Mesothelial cell of epicardium (in vitro differentiated cells): ENCODE measurements around the gene KCNT1. TPM values are rescaled to one million over a fixed set of nuclear protein-coding genes. Genes with fewer than 3 reads are reported as not detected.

ENCODE experiments used
- DNase-seq, 2 experiments: peaks; one replicate each; pipeline ENCODE4 v3.0.0; 2021; ENCODE audit warnings: low spot score in 2 of 2; ENCODE audit not compliant: unreplicated experiment in 2 of 2
- H3K27ac Mint-ChIP-seq: 2 replicates; pipeline ENCODE4 v1.8.0; 2021; ENCODE audit warnings: mixed read lengths
- H3K27me3 Mint-ChIP-seq: 2 replicates; pipeline ENCODE4 v1.8.0; 2021; ENCODE audit warnings: low read depth, mixed read lengths
- H3K36me3 Mint-ChIP-seq: 2 replicates; pipeline ENCODE4 v1.8.0; 2021; ENCODE audit warnings: mixed read lengths
- H3K4me1 Mint-ChIP-seq: 2 replicates; pipeline ENCODE4 v1.8.0; 2021; ENCODE audit warnings: mixed read lengths
- H3K4me3 Mint-ChIP-seq: 2 replicates; pipeline ENCODE4 v1.8.0; 2021; ENCODE audit warnings: mild to moderate bottlenecking, moderate library complexity, mixed read lengths
- H3K9me3 Mint-ChIP-seq: 2 replicates; pipeline ENCODE4 v1.8.0; 2021; ENCODE audit warnings: mixed read lengths
- CTCF ChIP-seq: fragments of 200-600 bp; sonication (generic); IDR thresholded peaks from one replicate; pipeline ENCODE4 v1.5.0; 2021; ENCODE audit warnings: antibody characterized with exemption; ENCODE audit not compliant: unreplicated experiment
- total RNA-seq: library from RNA; stranded (reverse); gene quantifications from 3 replicates; pipeline ENCODE4 v1.2.1, GENCODE V29; 2021

The KCNT1 gene
- total RNA-seq, 1 donor from 2014 or later, result not detected

GRCh38 chr9:135788576-135789300 is 86.8 kb downstream of the KCNT1 start:
- TF ChIP-seq CTCF, result no peak
- DNase-seq, result no peak
- Mint-ChIP-seq H3K9me3 (no peaks in the 10 kb centered on the region), H3K4me1 (no peaks in the 10 kb centered on the region), H3K27ac (no peak overlapping the region), H3K36me3 (no peaks in the 10 kb centered on the region), H3K4me3 (no peak overlapping the region), H3K27me3 (no peaks in the 10 kb centered on the region)

- Mint-ChIP-seq H3K9me3 (no peaks in the 10 kb centered on the region), H3K4me1 (no peaks in the 10 kb centered on the region), H3K27me3 (peaks cover 2% of the 10 kb centered on the region), H3K27ac (no peak overlapping the region), H3K36me3 (no peaks in the 10 kb centered on the region), H3K4me3 (no peak overlapping the region)
- TF ChIP-seq CTCF, result no peak
- DNase-seq, result no peak
These were observed 87.9 kb downstream of the KCNT1 start for GRCh38 chr9:135789838-135790291.

DNA sequence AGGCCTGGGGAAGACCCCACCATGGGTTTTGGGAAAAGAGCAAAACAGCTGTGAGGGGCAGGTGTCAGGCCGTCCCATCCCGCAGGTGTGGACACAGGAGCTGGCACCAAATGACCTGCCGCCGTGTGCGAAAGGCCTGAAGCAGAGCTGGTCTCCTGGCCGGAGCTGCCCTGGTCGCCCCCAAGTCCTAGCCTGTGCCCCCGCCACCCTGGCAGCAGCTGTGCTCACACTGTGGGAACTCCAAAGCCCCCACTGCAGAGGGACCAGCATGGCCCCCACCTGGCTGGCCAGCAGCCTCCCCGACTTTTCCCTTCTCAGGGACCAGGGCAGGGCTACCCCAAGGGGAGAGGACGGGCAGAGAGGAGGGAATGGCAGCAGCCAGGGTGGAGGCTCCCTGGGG is 88.4 kb downstream of the KCNT1 start:
- Mint-ChIP-seq H3K4me3 (no peak overlapping the region), H3K4me1 (no peaks in the 10 kb centered on the region), H3K27ac (no peak overlapping the region), H3K27me3 (peaks cover 5% of the 10 kb centered on the region), H3K36me3 (no peaks in the 10 kb centered on the region), H3K9me3 (no peaks in the 10 kb centered on the region)
- TF ChIP-seq CTCF, result no peak
- no peak for DNase-seq

DNA sequence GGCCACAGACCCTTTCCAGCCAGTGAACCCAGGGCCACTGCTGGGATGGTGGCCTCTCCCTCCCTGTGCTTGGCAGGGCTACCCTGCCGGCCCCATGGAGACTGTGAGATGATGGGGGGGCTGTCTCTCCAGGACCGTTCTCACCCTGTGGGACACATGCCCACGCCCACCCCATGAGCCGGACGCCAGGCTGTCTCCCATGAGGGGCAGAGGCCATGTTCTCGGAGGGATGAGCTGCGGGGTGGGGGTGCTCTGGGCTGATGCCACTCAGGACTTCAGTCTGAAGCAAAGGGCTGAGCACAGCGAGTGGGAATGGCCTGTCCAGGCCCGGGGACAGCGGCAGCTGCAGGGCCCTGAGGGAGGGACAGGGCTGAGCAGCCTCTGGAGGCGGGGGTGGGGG is 88.9 kb downstream of the KCNT1 start:
- Mint-ChIP-seq H3K27ac (no peak overlapping the region), H3K4me3 (no peak overlapping the region), H3K27me3 (peaks cover 7% of the 10 kb centered on the region), H3K4me1 (no peaks in the 10 kb centered on the region), H3K9me3 (no peaks in the 10 kb centered on the region), H3K36me3 (no peaks in the 10 kb centered on the region)
- TF ChIP-seq CTCF, result no peak
- no peak for DNase-seq

GRCh38 chr9:135791431-135792267 is 89.7 kb downstream of the KCNT1 start:
- Mint-ChIP-seq H3K27me3 (peaks cover 7% of the 10 kb centered on the region), H3K4me1 (no peaks in the 10 kb centered on the region), H3K4me3 (no peak overlapping the region), H3K27ac (no peak overlapping the region), H3K36me3 (no peaks in the 10 kb centered on the region), H3K9me3 (no peaks in the 10 kb centered on the region)
- no peak for TF ChIP-seq CTCF
- no peak for DNase-seq
